ENCODE data around the gene SERINC3. TPM values are rescaled to one million over a fixed set of nuclear protein-coding genes. Genes with fewer than 3 reads are reported as not detected.

SERINC3 gene
- polyA plus RNA-seq, 1 of the 3 experiments (the other 2 are of a cell fraction): 105 TPM

DNA sequence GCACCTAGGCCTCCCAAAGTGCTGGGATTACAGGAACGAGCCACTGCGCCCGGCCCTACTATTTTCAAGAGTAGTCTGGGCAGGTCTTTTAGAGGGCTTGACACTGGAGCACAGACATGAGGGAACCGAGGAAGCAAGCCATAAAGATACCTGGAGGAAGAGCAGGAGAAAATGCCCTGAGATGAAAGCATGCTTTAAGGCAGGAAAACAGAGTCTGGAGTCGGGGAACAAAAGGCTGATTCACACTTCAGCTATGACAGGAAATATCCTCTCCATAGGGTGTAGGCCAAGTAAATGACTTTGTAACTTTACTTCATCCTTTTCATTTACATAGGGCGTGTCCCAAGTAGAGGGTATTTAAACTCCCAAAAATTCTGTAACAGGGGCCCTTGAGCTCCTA, 4.3 kb upstream of the SERINC3 start:
- Histone ChIP-seq H3K36me3 (replicated peaks in 1 of 2; ENCODE audit: control insufficient read depth in 1 of 2, insufficient read depth in 2 of 2, low read length in 1 of 2) (no peaks in the 10 kb centered on the region), H3K4me1 (ENCODE audit: control insufficient read depth in 1 of 2, insufficient read depth in 2 of 2, low read depth in 1 of 2, low read length in 1 of 2) (peaks cover 3 to 7% of the 10 kb centered on the region in 2 experiments), H3K4me2 (peak overlapping the region; percentile 34; the same call in 1 of the 2 replicates), H3K79me2 (ENCODE audit: insufficient read depth) (peaks cover 10% of the 10 kb centered on the region), H3F3A (replicated peaks; ENCODE audit: insufficient read depth) (peaks cover 6% of the 10 kb centered on the region), H2AFZ (ENCODE audit: low read depth) (peak overlapping the region; percentile 75; the same call in 1 of the 2 replicates), H3K9me3 (no peaks in the 10 kb centered on the region), H3K9me2 (no peaks in the 10 kb centered on the region), H3K9ac (peak overlapping the region; percentile 41; the same call in 1 of the 2 replicates), H4K20me1 (ENCODE audit: insufficient read depth) (peaks cover 3% of the 10 kb centered on the region; the same call in 1 of the 2 replicates), H3K27ac (ENCODE audit: low read depth in 2 of 2, low read length in 1 of 2) (peak overlapping the region in 1 of 2 experiments; percentile 36; a peak in 2 of 4 replicates), H3K4me3 (ENCODE audit: low read depth in 2 of 2, low read length in 1 of 2) (no peak overlapping the region), H3K27me3 (ENCODE audit: insufficient read depth) (no peaks in the 10 kb centered on the region)
- TF ChIP-seq SIN3A (IDR thresholded peaks at IDR 0.05; ENCODE audit: borderline replicate concordance, low read depth, low read length) (no peak), JUND (IDR thresholded peaks at IDR 0.05) (peak; percentile 28; the same call in 1 of the 2 replicates), TCF12 (IDR thresholded peaks at IDR 0.05) (no peak)
- TF ChIP-seq, protein P1, sequence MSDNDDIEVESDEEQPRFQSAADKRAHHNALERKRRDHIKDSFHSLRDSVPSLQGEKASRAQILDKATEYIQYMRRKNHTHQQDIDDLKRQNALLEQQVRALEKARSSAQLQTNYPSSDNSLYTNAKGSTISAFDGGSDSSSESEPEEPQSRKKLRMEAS (IDR thresholded peaks at IDR 0.05; ENCODE audit: low read depth): peak; percentile 27; the same call in 1 of the 2 replicates
- ChIA-PET CTCF (interaction anchor here (1.5 to 2.2 kb wide), 2 partner anchors 21 to 84 kb away, joined by 4 to 6 read pairs; no protein-coding TSS in a partner anchor), POLR2A (no interaction called here)
- 73% methylated on average over 6 of the region's 6 CpGs for WGBS (ENCODE audit: low lambda C conversion rate)
- no peak for DNase-seq

- CTCF ChIA-PET: interaction anchor here (0.8 kb wide), 1 partner anchor 79 kb away, joined by 3 read pairs; no protein-coding TSS in a partner anchor
- 57% methylated on average over 4 of the region's 4 CpGs for WGBS (ENCODE audit: low lambda C conversion rate)
- Histone ChIP-seq H3K79me2 (ENCODE audit: insufficient read depth) (peaks cover 31% of the 10 kb centered on the region), H3K36me3 (replicated peaks in 1 of 2; ENCODE audit: control insufficient read depth in 1 of 2, insufficient read depth in 2 of 2, low read length in 1 of 2) (no peaks in the 10 kb centered on the region), H3K27ac (ENCODE audit: low read depth in 2 of 2, low read length in 1 of 2) (no peak overlapping the region), H3K4me1 (ENCODE audit: control insufficient read depth in 1 of 2, insufficient read depth in 2 of 2, low read depth in 1 of 2, low read length in 1 of 2) (peaks cover 4 to 11% of the 10 kb centered on the region in 2 experiments; a peak in 3 of 4 replicates), H4K20me1 (ENCODE audit: insufficient read depth) (peaks cover 25% of the 10 kb centered on the region; the same call in 1 of the 2 replicates), H3K27me3 (ENCODE audit: insufficient read depth) (no peaks in the 10 kb centered on the region), H2AFZ (ENCODE audit: low read depth) (no peak overlapping the region), H3K9ac (no peak overlapping the region), H3K9me3 (no peaks in the 10 kb centered on the region), H3K9me2 (no peaks in the 10 kb centered on the region), H3K4me3 (ENCODE audit: low read depth in 2 of 2, low read length in 1 of 2) (no peak overlapping the region), H3F3A (replicated peaks; ENCODE audit: insufficient read depth) (no peaks in the 10 kb centered on the region), H3K4me2 (no peak overlapping the region)
- TF ChIP-seq SMC3 (IDR thresholded peaks at IDR 0.05; ENCODE audit: low read depth, low read length) (no peak), MXI1 (IDR thresholded peaks at IDR 0.05; ENCODE audit: low read depth, low read length) (no peak), TCF12 (IDR thresholded peaks at IDR 0.05) (no peak), POLR2AphosphoS5 (IDR thresholded peaks at IDR 0.05; ENCODE audit: low read depth, low read length) (no peak), GATA2 (CRISPR knock-in tag; IDR thresholded peaks at IDR 0.05) (no peak), TAF1 (IDR thresholded peaks at IDR 0.05; ENCODE audit: borderline replicate concordance, low read depth, low read length) (no peak), TEAD4 (IDR thresholded peaks at IDR 0.05; ENCODE audit: borderline replicate concordance, insufficient read depth) (no peak), FOSL2 (IDR thresholded peaks at IDR 0.05; ENCODE audit: borderline replicate concordance, low read depth) (no peak), GABPA (IDR thresholded peaks at IDR 0.05; ENCODE audit: low read depth) (no peak), USF1 (IDR thresholded peaks at IDR 0.05; ENCODE audit: borderline replicate concordance, low read depth) (no peak), RCOR1 (IDR thresholded peaks at IDR 0.05; ENCODE audit: low read length) (no peak)
- TF ChIP-seq, protein P1 (IDR thresholded peaks at IDR 0.05; ENCODE audit: low read depth): no peak
- TF ChIP-seq, protein P2, sequence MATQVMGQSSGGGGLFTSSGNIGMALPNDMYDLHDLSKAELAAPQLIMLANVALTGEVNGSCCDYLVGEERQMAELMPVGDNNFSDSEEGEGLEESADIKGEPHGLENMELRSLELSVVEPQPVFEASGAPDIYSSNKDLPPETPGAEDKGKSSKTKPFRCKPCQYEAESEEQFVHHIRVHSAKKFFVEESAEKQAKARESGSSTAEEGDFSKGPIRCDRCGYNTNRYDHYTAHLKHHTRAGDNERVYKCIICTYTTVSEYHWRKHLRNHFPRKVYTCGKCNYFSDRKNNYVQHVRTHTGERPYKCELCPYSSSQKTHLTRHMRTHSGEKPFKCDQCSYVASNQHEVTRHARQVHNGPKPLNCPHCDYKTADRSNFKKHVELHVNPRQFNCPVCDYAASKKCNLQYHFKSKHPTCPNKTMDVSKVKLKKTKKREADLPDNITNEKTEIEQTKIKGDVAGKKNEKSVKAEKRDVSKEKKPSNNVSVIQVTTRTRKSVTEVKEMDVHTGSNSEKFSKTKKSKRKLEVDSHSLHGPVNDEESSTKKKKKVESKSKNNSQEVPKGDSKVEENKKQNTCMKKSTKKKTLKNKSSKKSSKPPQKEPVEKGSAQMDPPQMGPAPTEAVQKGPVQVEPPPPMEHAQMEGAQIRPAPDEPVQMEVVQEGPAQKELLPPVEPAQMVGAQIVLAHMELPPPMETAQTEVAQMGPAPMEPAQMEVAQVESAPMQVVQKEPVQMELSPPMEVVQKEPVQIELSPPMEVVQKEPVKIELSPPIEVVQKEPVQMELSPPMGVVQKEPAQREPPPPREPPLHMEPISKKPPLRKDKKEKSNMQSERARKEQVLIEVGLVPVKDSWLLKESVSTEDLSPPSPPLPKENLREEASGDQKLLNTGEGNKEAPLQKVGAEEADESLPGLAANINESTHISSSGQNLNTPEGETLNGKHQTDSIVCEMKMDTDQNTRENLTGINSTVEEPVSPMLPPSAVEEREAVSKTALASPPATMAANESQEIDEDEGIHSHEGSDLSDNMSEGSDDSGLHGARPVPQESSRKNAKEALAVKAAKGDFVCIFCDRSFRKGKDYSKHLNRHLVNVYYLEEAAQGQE (IDR thresholded peaks at IDR 0.05; ENCODE audit: low read depth, low read length): no peak
- DNase-seq: no peak
- POLR2A ChIA-PET: no interaction called here
Observed at GRCh38 chr20:44523746-44524145, 1.9 kb upstream of the SERINC3 start.

Data from SK-N-SH (cell line).